Lung (tissue), 12 donors: ENCODE data around the gene C3orf18. TPM values are rescaled to one million over a fixed set of nuclear protein-coding genes. Genes with fewer than 3 reads are reported as not detected.

Experiments used
- ATAC-seq: fragments of 200-7000 bp; cut with Tn5 transposase; one replicate; pipeline ENCODE4 v1.9.1; 2020; ENCODE audit warnings: moderate number of reproducible peaks; ENCODE audit not compliant: insufficient read depth, low FRiP score
- DNase-seq, 3 donors: peaks; one replicate each; pipeline ENCODE4 v3.0.0-alpha.2; 2013 to 2017
- H3K27ac ChIP-seq, 2 donors: one replicate each; pipeline ENCODE4 v1.5.1; 2013; ENCODE audit warnings: mild to moderate bottlenecking in 2 of 2, moderate library complexity in 2 of 2, control low read depth in 1 of 2, inconsistent platforms in 1 of 2, low read depth in 1 of 2, low read length in 1 of 2
- H3K27me3 ChIP-seq, 3 donors: one replicate each; pipeline ENCODE4 v1.5.1; 2013; ENCODE audit warnings: low read length in 2 of 3; ENCODE audit not compliant: control insufficient read depth in 3 of 3, insufficient read depth in 3 of 3
- H3K36me3 ChIP-seq, 4 donors: one replicate each; pipeline ENCODE4 v1.5.1; 2013; ENCODE audit warnings: low read length in 4 of 4, mild to moderate bottlenecking in 1 of 4, moderate library complexity in 1 of 4; ENCODE audit not compliant: control insufficient read depth in 4 of 4, insufficient read depth in 4 of 4
- H3K4me1 ChIP-seq, 5 donors: one replicate each; pipeline ENCODE4 v1.5.1; 2013; ENCODE audit warnings: low read length in 5 of 5, mild to moderate bottlenecking in 2 of 5, moderate library complexity in 1 of 5; ENCODE audit not compliant: control insufficient read depth in 5 of 5, insufficient read depth in 5 of 5
- H3K4me3 ChIP-seq: one replicate; pipeline ENCODE4 v1.5.1; 2013; ENCODE audit warnings: mild to moderate bottlenecking, control low read depth, moderate library complexity
- H3K9ac ChIP-seq, 2 donors: one replicate each; pipeline ENCODE4 v1.5.1; 2013; ENCODE audit warnings: low read length in 2 of 2, control low read depth in 1 of 2; ENCODE audit not compliant: insufficient read depth in 1 of 2
- H3K9me3 ChIP-seq, 4 donors: one replicate each; pipeline ENCODE4 v1.5.1; 2013; ENCODE audit warnings: low read length in 3 of 4, mild to moderate bottlenecking in 1 of 4, moderate library complexity in 1 of 4; ENCODE audit not compliant: control insufficient read depth in 4 of 4, insufficient read depth in 3 of 4
- WGBS, 2 donors: extraction: QIAGEN DNeasy Blood & Tissue Kit; methylation state at CpG; one replicate each; pipeline ENCODE4 v1.1.7; 2013; 5-methylcytosine and 5-hydroxymethylcytosine counted together
- polyA plus RNA-seq, 2 donors: library from polyadenylated mRNA; stranded (reverse); fragments of 200-250 nt; gene quantifications; one replicate each; pipeline ENCODE4 v1.2.1, GENCODE V29; 2013
- total RNA-seq, 2 donors: library from RNA; depleted of rRNA in 1 of 2; stranded (reverse); fragments of >200 nt in 1 of 2; gene quantifications; one replicate each; pipeline ENCODE4 v1.2.1, GENCODE V29; 2014 to 2021
- TF ChIP-seq, protein P1 (sequence below): IDR thresholded peaks from 2 replicates; pipeline ENCODE4 v1.5.1; 2012; ENCODE audit warnings: mild to moderate bottlenecking; ENCODE audit errors: control extremely low read depth, extremely low read depth
- donor health status: control.
- donor health status: control.
- donor health status: Bipolar disorder and iron deficiency.
- donor health status: healthy.
- donor health status: DM: yes; HTN: yes; CAD: no.

The C3orf18 gene
- total and polyA plus RNA-seq, 4 donors = 2.7 to 7.0 (median 4.5) TPM

- no peaks in the 10 kb centered on the region for H3K4me1 ChIP-seq
- no peaks in the 10 kb centered on the region for H3K9me3 ChIP-seq
- DNase-seq = peak; percentile 74 to 82 (median 77)
- WGBS, 2 donors = 47% methylated on average over 2 of the region's 2 CpGs
- ATAC-seq = peak; percentile 68
- H3K36me3 ChIP-seq = no peaks in the 10 kb centered on the region
- no peak overlapping the region for H3K9ac ChIP-seq
- no peak overlapping the region for H3K4me3 ChIP-seq
- TF ChIP-seq, protein P1, sequence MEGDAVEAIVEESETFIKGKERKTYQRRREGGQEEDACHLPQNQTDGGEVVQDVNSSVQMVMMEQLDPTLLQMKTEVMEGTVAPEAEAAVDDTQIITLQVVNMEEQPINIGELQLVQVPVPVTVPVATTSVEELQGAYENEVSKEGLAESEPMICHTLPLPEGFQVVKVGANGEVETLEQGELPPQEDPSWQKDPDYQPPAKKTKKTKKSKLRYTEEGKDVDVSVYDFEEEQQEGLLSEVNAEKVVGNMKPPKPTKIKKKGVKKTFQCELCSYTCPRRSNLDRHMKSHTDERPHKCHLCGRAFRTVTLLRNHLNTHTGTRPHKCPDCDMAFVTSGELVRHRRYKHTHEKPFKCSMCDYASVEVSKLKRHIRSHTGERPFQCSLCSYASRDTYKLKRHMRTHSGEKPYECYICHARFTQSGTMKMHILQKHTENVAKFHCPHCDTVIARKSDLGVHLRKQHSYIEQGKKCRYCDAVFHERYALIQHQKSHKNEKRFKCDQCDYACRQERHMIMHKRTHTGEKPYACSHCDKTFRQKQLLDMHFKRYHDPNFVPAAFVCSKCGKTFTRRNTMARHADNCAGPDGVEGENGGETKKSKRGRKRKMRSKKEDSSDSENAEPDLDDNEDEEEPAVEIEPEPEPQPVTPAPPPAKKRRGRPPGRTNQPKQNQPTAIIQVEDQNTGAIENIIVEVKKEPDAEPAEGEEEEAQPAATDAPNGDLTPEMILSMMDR = peak; percentile 82
- peaks cover 0 to 2% (median 0%) of the 10 kb centered on the region in 3 donors for H3K27me3 ChIP-seq
- no peak overlapping the region for H3K27ac ChIP-seq
Measured at GRCh38 chr3:50542177-50543034, 25.1 kb downstream of the C3orf18 start.

DNA sequence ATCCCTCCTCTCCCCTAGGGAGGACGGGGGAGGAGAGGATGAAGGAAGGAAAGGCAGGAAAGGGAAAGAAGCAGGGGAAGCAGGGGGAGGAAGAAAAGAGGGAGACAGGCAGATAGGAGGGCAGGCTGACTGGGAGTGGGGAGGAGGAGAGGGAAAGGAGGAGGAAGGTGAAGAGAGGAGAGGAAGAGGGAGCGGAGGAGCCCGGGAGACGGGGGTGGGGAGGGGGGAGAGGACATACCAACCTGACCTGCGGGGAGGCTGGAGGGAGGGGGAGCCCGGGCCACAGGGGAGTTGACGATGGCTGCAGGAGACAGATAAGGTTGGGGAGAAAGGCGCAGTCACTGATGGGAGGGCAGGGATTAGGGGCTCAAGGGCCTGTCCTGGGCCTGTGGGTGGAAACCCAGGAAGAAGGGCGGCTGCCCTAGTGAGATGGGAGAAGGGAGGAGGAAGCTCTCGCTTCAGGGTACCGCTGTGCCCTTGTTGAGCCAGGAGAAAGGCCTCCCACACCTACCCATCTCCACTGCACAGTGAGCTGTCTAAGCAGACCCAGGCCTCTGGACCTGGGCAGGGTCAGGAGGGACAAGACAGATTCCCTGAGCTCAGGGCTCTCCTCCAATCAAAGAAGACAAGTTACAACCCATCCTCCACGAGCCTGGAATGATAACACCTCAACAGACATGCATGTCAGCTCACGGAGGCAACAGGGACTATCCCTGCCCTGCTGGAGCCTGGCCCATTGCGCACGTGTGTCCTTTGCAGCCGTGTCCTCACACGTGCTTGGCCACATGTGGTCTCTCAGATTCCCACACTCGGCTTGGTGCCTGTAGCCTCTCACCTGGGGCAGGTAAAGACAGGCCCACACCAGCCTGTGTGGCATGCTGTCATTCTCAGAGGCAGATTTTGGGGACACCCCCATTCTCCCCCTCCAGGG is 27.9 kb downstream of the C3orf18 start:
- no peaks in the 10 kb centered on the region for H3K36me3 ChIP-seq
- WGBS, 2 donors = 66 to 68% methylated on average over 18 of the region's 18 CpGs
- no peak for DNase-seq
- no peaks in the 10 kb centered on the region for H3K9me3 ChIP-seq
- H3K27me3 ChIP-seq = peaks cover 0 to 4% (median 0%) of the 10 kb centered on the region in 3 donors
- no peak for ATAC-seq
- H3K4me3 ChIP-seq = no peak overlapping the region
- TF ChIP-seq, protein P1 = no peak
- H3K9ac ChIP-seq = no peak overlapping the region
- no peak overlapping the region for H3K27ac ChIP-seq
- peaks cover 0 to 4% (median 0%) of the 10 kb centered on the region in 5 donors for H3K4me1 ChIP-seq

DNA sequence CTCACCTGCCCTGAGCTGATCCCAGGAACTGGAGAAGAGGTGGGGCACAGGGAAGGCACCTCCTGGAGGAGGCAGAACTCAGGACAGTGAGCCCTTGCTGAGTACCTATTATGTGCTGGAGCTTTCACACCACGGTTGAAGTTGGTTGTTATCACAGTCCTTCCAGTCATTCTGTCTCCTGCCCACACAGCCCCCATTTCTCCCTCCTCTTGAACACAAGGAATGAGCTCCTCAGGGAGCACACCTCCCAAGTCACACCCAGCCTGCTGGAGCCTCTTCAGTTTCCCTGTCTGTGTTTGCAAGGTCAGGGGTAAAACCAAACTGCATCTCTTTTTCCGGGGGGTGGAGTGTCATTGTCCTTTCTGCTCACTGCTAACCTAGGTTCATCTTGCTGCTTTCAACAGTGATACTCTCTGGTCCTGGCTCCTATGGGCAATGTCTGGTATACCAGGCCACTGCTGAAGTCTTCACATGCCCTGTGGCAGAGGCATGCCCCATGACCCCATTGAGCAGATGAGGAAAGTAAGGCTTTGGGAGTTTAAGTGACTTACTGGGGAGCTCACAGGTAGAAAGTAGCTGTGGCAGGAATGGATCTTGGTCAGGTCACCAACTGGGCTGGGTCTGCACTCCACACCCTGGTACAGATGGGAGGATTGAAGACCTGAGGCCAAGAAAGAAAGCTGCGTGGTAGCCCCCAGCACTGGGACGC is 30.0 kb downstream of the C3orf18 start:
- DNase-seq = no peak
- ATAC-seq = no peak
- TF ChIP-seq, protein P1 = no peak
- no peaks in the 10 kb centered on the region for H3K9me3 ChIP-seq
- H3K4me1 ChIP-seq = peaks cover 0 to 6% (median 0%) of the 10 kb centered on the region in 5 donors
- no peak overlapping the region for H3K27ac ChIP-seq
- no peaks in the 10 kb centered on the region for H3K36me3 ChIP-seq
- H3K9ac ChIP-seq = no peak overlapping the region
- peaks cover 0 to 2% (median 0%) of the 10 kb centered on the region in 3 donors for H3K27me3 ChIP-seq
- no peak overlapping the region for H3K4me3 ChIP-seq
- 75 to 79% methylated on average over 4 of the region's 4 CpGs for WGBS, 2 donors
